GM12875 (cell line): ENCODE measurements around the gene DLX2.

Experiments
- H3K4me3 ChIP-seq: one replicate; pipeline ENCODE4 v1.5.1; 2011; ENCODE audit warnings: low read depth, low read length, control low read depth
- TF ChIP-seq, protein P1 (sequence below): IDR thresholded peaks from 2 replicates; pipeline ENCODE4 v1.5.1; 2011; ENCODE audit warnings: low read depth, mild to moderate bottlenecking, control low read depth, inconsistent platforms, low read length, moderate library complexity, borderline replicate concordance; ENCODE audit not compliant: insufficient read depth

Gene DLX2

DNA sequence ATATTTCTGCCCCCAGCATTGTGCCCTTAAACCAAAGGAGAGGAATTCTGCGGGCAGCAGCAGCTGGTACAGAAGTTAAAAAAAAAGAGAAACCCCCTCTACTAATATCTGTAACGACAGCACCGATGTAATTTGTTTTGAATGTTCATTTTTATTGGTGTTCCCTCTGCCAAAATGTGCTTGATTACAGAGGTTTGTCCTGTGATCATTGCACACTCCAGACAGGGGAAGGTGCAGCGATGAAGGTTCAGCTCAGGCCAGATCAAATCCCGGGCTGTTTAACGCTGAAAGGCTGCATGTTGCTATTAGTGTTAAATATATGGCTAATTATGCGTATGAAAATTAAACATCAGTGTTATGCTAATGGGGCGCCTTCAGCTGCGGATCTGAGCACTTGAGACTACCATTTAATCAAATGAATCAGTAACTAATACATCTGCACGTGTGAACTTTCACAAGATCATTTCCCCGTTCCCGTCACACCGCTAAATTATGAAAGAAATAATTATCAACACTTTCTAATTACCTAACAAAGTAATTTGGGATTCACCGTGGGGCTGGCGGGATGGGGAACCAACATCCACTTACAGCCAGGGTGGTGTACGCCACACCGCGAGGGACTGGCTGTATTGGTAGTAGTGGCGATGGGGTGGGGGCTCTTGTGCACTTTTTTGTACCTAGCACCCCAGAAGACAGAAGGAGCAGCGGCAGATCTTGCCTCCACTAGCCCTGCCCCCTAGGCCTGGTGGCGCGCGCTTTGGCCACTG is 18.9 kb downstream of the DLX2 start:
- peak overlapping the region; percentile 62 for H3K4me3 ChIP-seq
- TF ChIP-seq, protein P1, sequence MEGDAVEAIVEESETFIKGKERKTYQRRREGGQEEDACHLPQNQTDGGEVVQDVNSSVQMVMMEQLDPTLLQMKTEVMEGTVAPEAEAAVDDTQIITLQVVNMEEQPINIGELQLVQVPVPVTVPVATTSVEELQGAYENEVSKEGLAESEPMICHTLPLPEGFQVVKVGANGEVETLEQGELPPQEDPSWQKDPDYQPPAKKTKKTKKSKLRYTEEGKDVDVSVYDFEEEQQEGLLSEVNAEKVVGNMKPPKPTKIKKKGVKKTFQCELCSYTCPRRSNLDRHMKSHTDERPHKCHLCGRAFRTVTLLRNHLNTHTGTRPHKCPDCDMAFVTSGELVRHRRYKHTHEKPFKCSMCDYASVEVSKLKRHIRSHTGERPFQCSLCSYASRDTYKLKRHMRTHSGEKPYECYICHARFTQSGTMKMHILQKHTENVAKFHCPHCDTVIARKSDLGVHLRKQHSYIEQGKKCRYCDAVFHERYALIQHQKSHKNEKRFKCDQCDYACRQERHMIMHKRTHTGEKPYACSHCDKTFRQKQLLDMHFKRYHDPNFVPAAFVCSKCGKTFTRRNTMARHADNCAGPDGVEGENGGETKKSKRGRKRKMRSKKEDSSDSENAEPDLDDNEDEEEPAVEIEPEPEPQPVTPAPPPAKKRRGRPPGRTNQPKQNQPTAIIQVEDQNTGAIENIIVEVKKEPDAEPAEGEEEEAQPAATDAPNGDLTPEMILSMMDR = no peak

DNA sequence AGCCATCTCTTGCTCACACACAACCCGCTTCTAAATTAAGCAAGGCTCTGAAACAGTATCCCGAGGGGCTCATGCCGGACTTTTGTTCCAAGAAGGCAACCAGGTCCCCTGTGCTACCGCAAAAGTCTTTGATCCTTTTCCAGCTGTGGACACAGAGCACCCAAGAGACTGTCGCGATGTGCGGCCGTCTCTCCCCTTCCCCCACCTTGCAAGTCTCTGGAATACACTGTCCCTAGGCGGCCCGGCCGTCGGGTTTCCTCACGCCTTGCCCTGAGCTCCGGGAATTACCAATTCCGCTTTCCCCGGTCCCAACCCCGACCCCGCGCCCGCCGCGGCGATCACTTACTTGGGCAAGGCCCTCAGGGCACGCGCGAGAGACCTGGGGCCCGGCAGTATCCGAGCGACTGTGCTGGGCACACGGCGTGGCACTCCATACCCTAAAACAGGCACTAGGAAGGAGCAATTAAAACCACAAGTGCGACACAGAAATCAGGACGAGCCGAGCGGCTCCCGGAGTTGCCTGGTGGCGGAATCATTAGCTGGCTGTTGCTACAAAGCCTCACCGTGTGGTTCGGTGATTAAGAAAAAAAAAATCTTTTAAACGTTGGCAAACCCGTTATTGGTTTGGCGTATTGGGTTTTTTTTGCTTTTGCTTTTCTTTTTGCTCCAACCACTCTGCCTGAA is 19.6 kb downstream of the DLX2 start:
- TF ChIP-seq, protein P1 = no peak

DNA sequence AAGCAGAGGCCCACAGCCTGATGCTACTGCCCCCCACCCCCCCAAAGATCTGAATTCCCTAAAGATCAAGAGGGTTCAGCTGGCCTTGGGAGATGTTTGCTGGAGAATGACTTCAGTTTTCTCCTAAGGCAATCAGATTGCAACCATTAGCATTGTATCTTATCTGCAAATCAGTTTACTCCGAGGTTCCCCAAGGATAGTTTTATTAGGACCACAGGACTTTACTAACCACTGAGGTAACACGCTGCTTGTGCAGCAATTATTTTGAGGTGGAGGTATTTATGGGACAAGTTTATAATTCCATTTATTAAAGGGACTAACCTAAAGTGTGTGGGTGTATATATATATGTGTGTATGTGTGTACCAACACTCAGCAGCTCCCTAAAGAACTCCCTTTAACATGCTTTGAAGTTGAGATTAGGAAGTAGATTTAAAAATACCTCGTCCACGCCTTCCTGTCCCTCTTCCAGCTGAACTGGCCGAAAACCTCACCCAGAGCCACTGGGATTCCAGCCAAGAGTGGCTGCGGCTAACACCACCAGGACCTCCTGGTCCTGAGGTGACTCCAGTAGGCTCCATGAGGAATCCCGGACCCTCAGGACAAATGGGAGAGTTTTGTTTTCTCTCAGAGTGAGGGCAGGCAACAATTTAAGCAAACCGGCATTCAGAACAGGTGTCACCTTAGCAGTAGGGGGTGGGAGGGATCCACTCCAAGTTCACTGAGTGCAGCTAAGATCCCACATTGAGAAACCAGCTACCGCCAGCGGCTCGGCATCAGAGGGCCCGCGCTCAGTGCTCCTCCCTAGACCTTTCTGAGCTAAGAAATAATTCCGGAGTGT is 20.4 kb downstream of the DLX2 start:
- TF ChIP-seq, protein P1 = no peak
- no peak overlapping the region for H3K4me3 ChIP-seq

More for the DNA sequence above, 19.6 kb downstream of the DLX2 start:
- H3K4me3 ChIP-seq = peak overlapping the region; percentile 17

DNA sequence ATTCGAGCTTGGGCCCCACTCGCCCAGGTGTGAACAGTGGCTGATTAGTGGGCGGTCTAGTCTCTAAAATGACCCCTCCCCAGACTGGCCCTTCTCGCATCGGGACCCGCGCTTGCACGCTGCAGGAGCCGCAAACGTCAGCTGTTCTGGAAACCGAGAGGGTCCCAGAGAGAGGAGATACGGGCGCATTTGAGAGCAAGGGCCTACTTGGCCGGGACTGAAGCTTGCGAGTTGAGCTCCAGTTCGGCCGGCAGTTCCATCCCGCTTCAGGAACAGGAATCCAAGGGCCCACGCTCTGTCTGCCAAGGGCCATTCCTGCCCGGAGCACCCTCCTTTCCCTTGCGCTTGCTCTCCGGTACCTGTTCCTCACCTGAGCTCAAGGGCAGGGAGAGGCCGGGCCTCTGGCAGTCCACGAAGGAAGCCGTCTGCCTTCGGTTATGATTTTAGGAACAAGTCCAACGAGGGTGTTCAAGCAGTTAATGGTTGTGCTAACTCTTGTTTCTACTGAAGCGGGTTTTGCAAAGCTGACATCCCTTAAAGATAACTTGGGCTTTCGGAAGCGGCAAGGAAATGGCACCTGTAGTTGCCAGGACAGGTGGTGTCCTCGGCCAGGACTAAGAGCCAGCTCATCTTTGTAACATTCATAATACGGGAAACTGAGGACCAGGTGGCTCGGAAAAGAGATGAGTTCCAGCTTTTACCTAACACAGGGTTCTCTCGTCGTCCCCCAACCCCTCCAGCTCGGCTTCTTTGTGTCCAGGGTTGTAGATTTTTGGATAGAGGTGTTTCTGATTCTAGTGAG is 21.3 kb downstream of the DLX2 start:
- TF ChIP-seq, protein P1 = no peak
- no peak overlapping the region for H3K4me3 ChIP-seq

DNA sequence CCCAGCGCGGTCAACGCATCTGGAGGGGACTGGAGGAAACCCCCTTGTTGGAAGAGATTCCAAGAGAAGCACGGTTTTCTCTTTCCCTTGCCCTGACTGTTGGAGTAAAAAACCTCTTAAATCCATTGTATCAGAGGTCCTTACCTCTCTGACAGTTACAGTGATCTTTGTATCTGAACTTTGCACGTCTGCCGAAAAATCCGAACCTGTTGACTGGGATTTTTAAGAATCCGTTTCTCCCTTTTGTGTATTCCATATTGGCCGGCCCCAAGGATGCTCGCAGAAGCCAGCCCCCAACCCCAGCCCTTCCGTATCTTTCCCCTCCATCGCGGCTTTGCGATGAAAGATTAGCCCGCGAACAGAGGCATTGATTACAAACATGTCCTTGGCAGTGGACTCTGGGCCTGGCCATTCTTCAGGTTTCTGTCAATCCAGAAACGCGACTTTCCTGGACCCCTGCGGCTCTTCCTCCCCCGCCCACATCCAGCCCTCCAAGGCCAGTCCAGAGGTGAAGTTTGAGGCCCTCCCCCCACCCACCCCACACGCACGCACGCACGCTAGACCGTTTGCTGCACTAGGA is 22.0 kb downstream of the DLX2 start:
- TF ChIP-seq, protein P1 = no peak
- no peak overlapping the region for H3K4me3 ChIP-seq
